Activated T-helper 2 cell treated with anti-CD3 and anti-CD28 coated beads, Interferon-gamma antibody, Interleukin-2, Interleukin-4, amounts not matched to agents 10 μg/mL and 5 μg/mL and 100 μg/mL, durations not matched to agents 14 hours and 24 hours and 36 hours (primary cell): ENCODE data around the gene IL31. TPM values are rescaled to one million over a fixed set of nuclear protein-coding genes. Genes with fewer than 3 reads are reported as not detected.
"Not testable (repeated sequence)": the region's sequence is repeated elsewhere in the genome, so short reads cannot be mapped to it uniquely, and the experiment has no call there.

ENCODE experiments used
- DNase-seq: peaks from one replicate; pipeline ENCODE4 v3.0.0; 2021; ENCODE audit warnings: low spot score
- H3K27ac Mint-ChIP-seq: one replicate; pipeline ENCODE4 v1.8.0; 2021; ENCODE audit warnings: mixed read lengths
- H3K27me3 Mint-ChIP-seq: one replicate; pipeline ENCODE4 v1.8.0; 2021; ENCODE audit warnings: low read depth, mixed read lengths
- H3K36me3 Mint-ChIP-seq: one replicate; pipeline ENCODE4 v1.8.0; 2021; ENCODE audit warnings: low read depth, mixed read lengths
- H3K4me1 Mint-ChIP-seq: one replicate; pipeline ENCODE4 v1.8.0; 2021; ENCODE audit warnings: low read depth, mixed read lengths
- H3K4me3 Mint-ChIP-seq: one replicate; pipeline ENCODE4 v1.8.0; 2021; ENCODE audit warnings: low read depth, mild to moderate bottlenecking, moderate library complexity, mixed read lengths
- H3K9me3 Mint-ChIP-seq: one replicate; pipeline ENCODE4 v1.8.0; 2021; ENCODE audit warnings: mixed read lengths
- intact Hi-C: fragments of 100-400 bp; cut with micrococcal nuclease; formaldehyde crosslinking; loops from one replicate; pipeline ENCODE4 v1.15.1; 2023
- total RNA-seq: library from RNA; stranded (reverse); gene quantifications from 2 replicates; pipeline ENCODE4 v1.2.3, GENCODE V29; 2022

IL31 gene
- total RNA-seq, result 54.3 and 55.9 TPM in 2 replicates

- no peaks in the 10 kb centered on the region for H3K9me3 Mint-ChIP-seq
- H3K27me3 Mint-ChIP-seq, result no peaks in the 10 kb centered on the region
- H3K4me1 Mint-ChIP-seq, result peaks cover 9% of the 10 kb centered on the region
- H3K27ac Mint-ChIP-seq, result no peak within 1 kb of the TSS
- intact Hi-C loops, result no loop called here
- no peaks in the 10 kb centered on the region for H3K36me3 Mint-ChIP-seq
- DNase-seq, result no peak
- H3K4me3 Mint-ChIP-seq, result peak within 1 kb of the TSS; percentile 48
These were observed at the start of gene IL31 for GRCh38 chr12:122174155-122174845. Gene IL31 (minus strand): TSS chr12:122174221. CDS start chr12:122174172, 49 bp downstream.

GRCh38 chr12:122216445-122216844 is 42.4 kb upstream of the IL31 start:
- H3K27ac Mint-ChIP-seq, result no peak overlapping the region
- peaks cover 73% of the 10 kb centered on the region for H3K36me3 Mint-ChIP-seq
- DNase-seq, result no peak
- no peaks in the 10 kb centered on the region for H3K9me3 Mint-ChIP-seq
- intact Hi-C loops, result no loop called here
- H3K27me3 Mint-ChIP-seq, result no peaks in the 10 kb centered on the region
- no peaks in the 10 kb centered on the region for H3K4me1 Mint-ChIP-seq
- no peak overlapping the region for H3K4me3 Mint-ChIP-seq

DNA sequence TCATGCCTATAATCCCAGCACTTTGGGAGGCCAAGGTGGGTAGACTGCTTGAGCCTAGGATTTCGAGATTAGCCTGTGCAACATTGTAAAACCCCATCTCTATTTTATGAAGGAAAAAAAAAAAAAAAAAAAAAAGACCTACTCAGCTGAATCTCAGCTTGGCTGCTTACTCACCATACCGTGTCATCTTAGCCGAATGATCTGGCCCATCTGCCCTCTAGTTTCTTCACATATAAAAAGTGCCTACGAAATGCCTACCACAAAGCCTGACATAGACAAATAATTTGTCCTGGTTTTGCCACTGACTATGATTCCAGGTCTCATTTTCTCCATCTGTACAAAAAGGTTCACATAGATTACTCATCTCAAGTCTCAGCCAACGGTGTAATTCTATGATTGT is 41.8 kb upstream of the IL31 start:
- Mint-ChIP-seq H3K4me3 (no peak overlapping the region), H3K9me3 (no peaks in the 10 kb centered on the region), H3K27me3 (no peaks in the 10 kb centered on the region), H3K4me1 (no peaks in the 10 kb centered on the region), H3K36me3 (peaks cover 71% of the 10 kb centered on the region), H3K27ac (no peak overlapping the region)
- intact Hi-C loops, result no loop called here
- no peak for DNase-seq

GRCh38 chr12:122208073-122208820 is 34.2 kb upstream of the IL31 start:
- peaks cover 4% of the 10 kb centered on the region for H3K4me1 Mint-ChIP-seq
- no peak overlapping the region for H3K4me3 Mint-ChIP-seq
- no peaks in the 10 kb centered on the region for H3K9me3 Mint-ChIP-seq
- peaks cover 39% of the 10 kb centered on the region for H3K36me3 Mint-ChIP-seq
- no peak for DNase-seq
- peaks cover 10% of the 10 kb centered on the region for H3K27me3 Mint-ChIP-seq
- intact Hi-C loops, result no loop called here
- H3K27ac Mint-ChIP-seq, result no peak overlapping the region

- Mint-ChIP-seq H3K27ac (no peak overlapping the region), H3K4me1 (peaks cover 6% of the 10 kb centered on the region), H3K27me3 (peaks cover 16% of the 10 kb centered on the region), H3K36me3 (peaks cover 36% of the 10 kb centered on the region), H3K9me3 (no peaks in the 10 kb centered on the region), H3K4me3 (no peak overlapping the region)
- intact Hi-C loops, result no loop called here
- no peak for DNase-seq
These were observed 33.4 kb upstream of the IL31 start for GRCh38 chr12:122207391-122207790.

DNA sequence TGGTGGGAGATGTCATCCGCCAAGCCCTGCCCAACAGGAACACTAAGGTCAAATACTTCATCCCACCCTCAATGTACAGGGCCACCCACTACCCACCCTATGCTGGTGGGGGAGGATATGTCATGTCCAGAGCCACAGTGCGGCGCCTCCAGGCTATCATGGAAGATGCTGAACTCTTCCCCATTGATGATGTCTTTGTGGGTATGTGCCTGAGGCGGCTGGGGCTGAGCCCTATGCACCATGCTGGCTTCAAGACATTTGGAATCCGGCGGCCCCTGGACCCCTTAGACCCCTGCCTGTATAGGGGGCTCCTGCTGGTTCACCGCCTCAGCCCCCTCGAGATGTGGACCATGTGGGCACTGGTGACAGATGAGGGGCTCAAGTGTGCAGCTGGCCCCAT is 33.0 kb upstream of the IL31 start:
- Mint-ChIP-seq H3K27me3 (peaks cover 17% of the 10 kb centered on the region), H3K4me3 (no peak overlapping the region), H3K9me3 (no peaks in the 10 kb centered on the region), H3K36me3 (peaks cover 32% of the 10 kb centered on the region), H3K27ac (no peak overlapping the region), H3K4me1 (peaks cover 6% of the 10 kb centered on the region)
- no peak for DNase-seq
- intact Hi-C loops, result no loop called here

- H3K27me3 Mint-ChIP-seq, result peaks cover 20% of the 10 kb centered on the region
- H3K36me3 Mint-ChIP-seq, result peaks cover 26% of the 10 kb centered on the region
- no peak for DNase-seq
- intact Hi-C loops, result no loop called here
- H3K4me3 Mint-ChIP-seq, result no peak overlapping the region
- peaks cover 6% of the 10 kb centered on the region for H3K4me1 Mint-ChIP-seq
- H3K27ac Mint-ChIP-seq, result no peak overlapping the region
- no peaks in the 10 kb centered on the region for H3K9me3 Mint-ChIP-seq
These were observed 32.3 kb upstream of the IL31 start for GRCh38 chr12:122206111-122206881.

DNA sequence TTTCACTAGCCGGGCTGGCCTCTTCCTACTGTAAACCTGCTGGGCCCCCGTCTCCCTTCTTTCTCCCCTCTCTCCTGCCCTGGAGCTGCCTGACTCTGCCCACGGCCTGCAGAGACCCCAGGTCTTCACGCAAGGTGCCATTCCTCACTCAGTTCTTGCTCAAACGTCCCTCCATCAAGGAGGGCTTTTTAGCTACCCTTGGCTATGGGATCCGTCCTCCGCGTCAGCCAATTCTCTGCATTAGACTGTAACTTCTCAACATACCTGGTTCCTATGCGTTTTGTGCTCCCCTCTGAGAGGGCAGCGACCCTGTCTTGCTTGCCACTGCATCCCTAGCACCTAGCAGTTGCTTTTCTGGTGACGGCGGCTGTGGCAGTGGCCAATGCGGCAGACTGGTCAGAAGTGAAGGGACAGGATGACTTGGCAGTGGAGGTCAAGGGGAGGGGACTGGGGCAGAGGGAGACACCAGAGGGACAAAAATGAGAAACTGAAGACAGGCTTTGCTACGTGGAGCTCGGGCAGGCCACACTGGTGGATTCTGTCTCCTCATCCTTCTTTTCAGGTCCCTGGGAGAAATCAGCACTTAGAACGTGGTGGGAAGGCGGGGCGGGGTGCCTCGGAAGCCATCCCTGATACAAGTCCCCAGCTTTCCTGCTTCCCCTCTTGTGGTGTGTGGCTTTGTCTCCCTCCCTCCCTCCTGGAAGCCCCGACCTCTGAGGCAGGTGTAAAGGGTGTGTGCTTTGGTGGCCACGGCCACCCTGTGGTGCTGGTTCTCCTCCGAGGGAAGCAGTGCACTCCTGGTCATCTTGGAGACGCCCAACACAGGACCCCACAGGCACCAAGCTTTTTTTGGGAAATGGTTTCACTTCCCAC is 31.3 kb upstream of the IL31 start:
- H3K27ac Mint-ChIP-seq, result no peak overlapping the region
- no peak for DNase-seq
- intact Hi-C loops, result no loop called here
- H3K4me3 Mint-ChIP-seq, result peak overlapping the region; percentile 76
- H3K36me3 Mint-ChIP-seq, result peaks cover 23% of the 10 kb centered on the region
- H3K9me3 Mint-ChIP-seq, result no peaks in the 10 kb centered on the region
- peaks cover 23% of the 10 kb centered on the region for H3K27me3 Mint-ChIP-seq
- H3K4me1 Mint-ChIP-seq, result peaks cover 6% of the 10 kb centered on the region

GRCh38 chr12:122204167-122205052 is 30.4 kb upstream of the IL31 start:
- Mint-ChIP-seq H3K9me3 (no peaks in the 10 kb centered on the region), H3K36me3 (peaks cover 15% of the 10 kb centered on the region), H3K4me3 (peak overlapping the region; percentile 76), H3K27me3 (peaks cover 29% of the 10 kb centered on the region), H3K27ac (no peak overlapping the region), H3K4me1 (peaks cover 6% of the 10 kb centered on the region)
- DNase-seq, result no peak
- intact Hi-C loops, result loop anchor here (5.0 kb wide), 1 partner anchor 37 kb away; no protein-coding TSS in a partner anchor

DNA sequence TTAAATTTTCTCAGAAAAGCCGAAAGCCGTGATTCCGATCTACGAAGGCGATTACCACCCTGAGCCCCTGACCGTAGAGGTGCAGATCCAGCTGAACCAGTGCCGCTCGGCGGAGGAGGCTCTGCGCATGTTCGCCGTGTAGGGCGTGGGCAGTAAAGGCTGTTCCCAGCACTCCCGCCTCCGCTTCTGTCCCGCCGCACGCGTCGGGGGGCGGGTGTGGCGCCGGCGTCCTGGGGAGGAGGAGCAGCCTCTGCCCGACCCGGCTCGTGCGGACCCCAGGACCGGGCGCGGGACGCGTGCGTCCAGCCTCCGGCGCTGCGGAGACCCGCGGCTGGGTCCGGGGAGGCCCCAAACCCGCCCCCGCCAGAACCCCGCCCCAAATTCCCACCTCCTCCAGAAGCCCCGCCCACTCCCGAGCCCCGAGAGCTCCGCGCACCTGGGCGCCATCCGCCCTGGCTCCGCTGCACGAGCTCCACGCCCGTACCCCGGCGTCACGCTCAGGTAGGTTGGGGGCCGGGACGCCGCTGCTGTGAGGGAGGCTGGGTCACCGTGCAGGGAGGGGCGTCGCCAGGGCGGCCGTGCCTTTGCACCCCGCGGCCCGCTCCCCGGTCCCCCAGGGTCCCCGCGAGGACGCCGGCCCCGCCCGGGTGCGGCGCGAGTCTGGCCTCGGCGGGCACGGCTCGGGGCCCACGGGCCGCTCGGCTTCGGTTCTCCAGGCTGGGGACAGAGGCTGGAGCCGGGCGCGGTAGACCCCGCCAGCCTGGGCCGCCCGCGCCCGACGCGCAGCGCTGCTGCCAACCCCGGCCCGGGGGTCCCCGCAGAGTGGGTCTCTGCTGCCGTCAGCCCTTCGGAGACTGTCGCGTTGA is 29.5 kb upstream of the IL31 start, which contains the start of gene B3GNT4:
Gene B3GNT4 (plus strand): TSS at position 409 of the 866 bp plus-strand sequence. CDS start 910 bp downstream, outside the sequence.
- Mint-ChIP-seq H3K4me3 (peak within 1 kb of the TSS; percentile 79), H3K27ac (no peak within 1 kb of the TSS), H3K27me3 (peaks cover 29% of the 10 kb centered on the region), H3K4me1 (peaks cover 6% of the 10 kb centered on the region), H3K36me3 (peaks cover 12% of the 10 kb centered on the region), H3K9me3 (no peaks in the 10 kb centered on the region)
- intact Hi-C loops, result loop anchor here (5.0 kb wide), 1 partner anchor 36 kb away; no protein-coding TSS in a partner anchor
- peak; percentile 45 for DNase-seq

DNA sequence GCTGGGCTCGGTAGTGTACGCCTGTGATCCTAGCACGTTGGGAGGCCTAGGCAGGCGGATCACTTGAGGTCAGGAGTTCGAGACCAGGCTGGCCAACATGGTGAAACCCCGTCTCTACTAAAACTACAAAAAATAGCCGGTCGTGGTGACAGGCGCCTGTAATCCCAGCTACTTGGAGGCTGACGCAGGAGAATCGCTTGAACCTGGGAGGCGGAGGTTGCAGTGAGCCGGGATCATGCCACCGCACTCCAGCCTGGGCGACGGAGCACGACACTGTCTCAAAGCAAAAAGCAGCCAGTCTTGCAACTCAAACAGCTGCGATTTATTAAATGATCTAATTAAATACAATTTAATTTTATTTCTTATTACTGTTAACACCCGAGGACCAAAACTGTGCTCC is 28.8 kb upstream of the IL31 start:
- H3K9me3 Mint-ChIP-seq, DNase-seq, H3K36me3 Mint-ChIP-seq, H3K4me1 Mint-ChIP-seq, H3K27ac Mint-ChIP-seq: not testable (repeated sequence)
- Mint-ChIP-seq H3K27me3 (peaks cover 29% of the 10 kb centered on the region), H3K4me3 (peak overlapping the region; percentile 79)
- intact Hi-C loops, result loop anchor here (5.0 kb wide), 1 partner anchor 36 kb away; no protein-coding TSS in a partner anchor
